Tibial nerve (tissue), 4 donors: Measurements from ENCODE around the gene GTF3C1.

Source experiments
- CTCF ChIP-seq, 5 experiments: fragments of 200-600 bp in 3 of 5; fragments of 450-650 bp in 2 of 5; sonication (generic) in 3 of 5; IDR thresholded peaks; one replicate each; pipeline ENCODE4 v1.5.1; 2016 to 2019; ENCODE audit warnings: antibody characterized with exemption in 5 of 5, mild to moderate bottlenecking in 3 of 5, moderate library complexity in 2 of 5
- EP300 ChIP-seq, 2 donors: sonication (generic); formaldehyde crosslinking; IDR thresholded peaks; one replicate each; pipeline ENCODE4 v1.6.1; 2017; ENCODE audit warnings: antibody characterized with exemption in 2 of 2, mild to moderate bottlenecking in 1 of 2
- POLR2A ChIP-seq, 2 donors: fragments of 450-650 bp; IDR thresholded peaks; one replicate each; pipeline ENCODE4 v1.6.1; 2017; ENCODE audit warnings: antibody characterized with exemption in 2 of 2, mild to moderate bottlenecking in 2 of 2, moderate library complexity in 2 of 2

GRCh38 chr16:27417047-27417671 lies 132.6 kb downstream of the GTF3C1 start:
- no peak for TF ChIP-seq CTCF (IDR thresholded peaks at IDR 0.05)
- TF ChIP-seq POLR2A (IDR thresholded peaks at IDR 0.05): no peak
- TF ChIP-seq EP300 (IDR thresholded peaks at IDR 0.05): no peak
